HG02763 (cell line): ENCODE data around the gene KCNJ6.
"Not testable (repeated sequence)": the region's sequence is repeated elsewhere in the genome, so short reads cannot be mapped to it uniquely, and the experiment has no call there.

Experiments
- ATAC-seq: cut with Tn5 transposase; IDR thresholded peaks from one replicate; pipeline ENCODE4 v1.9.1; 2021; ENCODE audit warnings: mild to moderate bottlenecking, moderate library complexity; ENCODE audit not compliant: unreplicated experiment

The KCNJ6 gene

GRCh38 chr21:37783016-37783415 lies 133.2 kb downstream of the KCNJ6 start:
- no peak for ATAC-seq

DNA sequence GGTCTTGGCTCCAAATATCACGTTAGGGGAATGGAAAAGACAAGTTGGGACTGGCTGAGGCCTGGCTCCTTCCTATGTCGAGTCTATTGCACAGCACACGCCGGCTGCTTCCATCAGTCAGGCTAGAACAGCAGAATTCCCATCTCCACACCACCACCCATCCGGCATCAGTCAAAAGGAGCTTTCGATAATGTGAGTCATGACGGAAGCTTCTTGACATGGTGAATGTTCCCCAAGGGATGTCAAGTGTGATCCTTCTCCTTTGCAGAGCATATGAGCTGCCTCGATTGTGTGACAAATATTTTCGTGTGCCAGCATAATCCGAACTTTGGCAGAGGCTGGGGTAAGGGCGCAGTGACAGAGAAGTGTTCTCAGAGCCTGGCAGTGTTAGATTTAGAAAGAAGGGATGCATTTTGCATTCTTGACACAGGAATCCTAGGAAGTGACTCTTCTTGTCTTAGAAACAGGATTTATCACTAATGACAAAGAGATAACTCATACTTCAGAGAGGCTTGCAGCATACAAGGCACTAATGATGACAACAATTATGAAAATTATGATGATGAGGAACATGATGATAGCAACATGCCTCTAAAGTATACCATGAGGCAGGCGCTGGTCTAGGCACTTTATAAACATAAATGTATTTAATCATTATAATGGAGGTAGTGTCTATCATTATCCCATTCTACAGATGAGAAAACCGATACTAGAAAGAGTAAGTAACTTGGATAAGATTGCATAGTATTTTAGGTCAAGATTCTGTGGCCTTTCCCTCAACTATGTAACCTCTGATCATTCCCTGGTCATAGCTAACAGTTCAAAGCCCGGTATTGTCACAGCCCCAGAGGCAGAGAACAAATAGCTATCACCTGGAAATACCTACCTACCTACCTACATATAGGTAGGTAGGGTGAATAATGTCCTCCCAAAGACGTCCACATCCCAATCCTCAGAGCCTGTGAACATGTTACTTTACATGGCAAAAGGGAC lies 135.0 kb downstream of the KCNJ6 start:
- no peak for ATAC-seq

GRCh38 chr21:37771181-37771580 lies 145.1 kb downstream of the KCNJ6 start:
- no peak for ATAC-seq

- no peak for ATAC-seq
Observed at GRCh38 chr21:37770461-37770860, 145.8 kb downstream of the KCNJ6 start.

DNA sequence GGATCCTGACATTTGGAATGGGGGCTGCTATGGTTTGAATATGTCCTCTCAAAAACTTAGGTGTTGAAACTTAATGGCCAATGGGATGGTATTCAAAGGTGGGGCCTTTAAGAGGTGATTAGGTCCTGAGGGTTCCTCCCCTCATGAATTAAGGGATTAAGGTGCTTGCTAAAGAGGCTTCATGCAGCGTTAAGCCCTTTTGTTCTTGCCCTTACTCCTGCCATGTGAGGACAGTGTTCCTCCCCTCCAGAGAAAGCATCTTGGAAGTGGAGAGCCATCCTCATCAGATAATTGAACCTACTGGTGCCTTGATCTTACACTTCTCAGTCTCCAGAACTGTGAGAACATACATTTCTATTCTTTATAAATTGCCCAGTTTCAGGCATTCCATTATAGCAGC lies 146.6 kb downstream of the KCNJ6 start:
- ATAC-seq: no peak

DNA sequence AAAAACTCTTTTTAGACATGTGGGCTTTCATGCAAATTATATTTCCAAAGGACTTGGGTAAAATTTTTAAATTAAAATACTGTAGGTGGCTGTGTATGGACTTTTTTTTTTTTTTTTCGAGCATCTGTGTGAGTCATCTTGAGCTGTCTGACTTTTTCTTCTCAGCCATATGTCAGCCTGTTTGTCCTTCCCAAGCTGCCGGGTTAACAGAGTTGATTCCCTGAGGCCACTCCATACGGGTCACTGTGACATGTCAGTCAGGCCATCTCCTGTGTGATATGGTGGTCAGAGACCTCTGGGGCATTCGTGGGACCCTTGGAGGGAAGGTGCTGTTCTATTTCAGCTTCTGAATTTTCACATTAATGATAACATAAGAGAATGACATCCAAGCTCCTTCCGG lies 148.3 kb downstream of the KCNJ6 start:
- ATAC-seq: no peak

DNA sequence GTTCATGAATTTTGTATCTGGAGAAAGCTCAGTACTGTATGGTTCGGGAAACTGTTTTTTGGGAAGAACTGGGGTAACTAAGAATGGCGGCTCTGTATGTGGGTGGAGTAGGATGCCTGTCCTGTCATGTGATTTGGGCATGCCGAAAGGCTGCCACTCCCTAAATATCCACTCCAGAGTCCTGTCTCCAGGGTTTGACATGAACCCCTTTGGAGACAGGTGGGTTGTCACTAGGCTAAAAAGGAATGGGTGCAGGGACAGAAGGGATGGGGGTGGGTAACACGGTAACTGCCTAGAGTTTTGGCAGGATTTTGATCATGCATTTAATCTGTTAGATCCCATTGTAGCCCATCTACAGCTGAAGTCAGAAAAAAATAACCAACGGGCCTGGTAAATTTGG lies 150.1 kb downstream of the KCNJ6 start:
- no peak for ATAC-seq

DNA sequence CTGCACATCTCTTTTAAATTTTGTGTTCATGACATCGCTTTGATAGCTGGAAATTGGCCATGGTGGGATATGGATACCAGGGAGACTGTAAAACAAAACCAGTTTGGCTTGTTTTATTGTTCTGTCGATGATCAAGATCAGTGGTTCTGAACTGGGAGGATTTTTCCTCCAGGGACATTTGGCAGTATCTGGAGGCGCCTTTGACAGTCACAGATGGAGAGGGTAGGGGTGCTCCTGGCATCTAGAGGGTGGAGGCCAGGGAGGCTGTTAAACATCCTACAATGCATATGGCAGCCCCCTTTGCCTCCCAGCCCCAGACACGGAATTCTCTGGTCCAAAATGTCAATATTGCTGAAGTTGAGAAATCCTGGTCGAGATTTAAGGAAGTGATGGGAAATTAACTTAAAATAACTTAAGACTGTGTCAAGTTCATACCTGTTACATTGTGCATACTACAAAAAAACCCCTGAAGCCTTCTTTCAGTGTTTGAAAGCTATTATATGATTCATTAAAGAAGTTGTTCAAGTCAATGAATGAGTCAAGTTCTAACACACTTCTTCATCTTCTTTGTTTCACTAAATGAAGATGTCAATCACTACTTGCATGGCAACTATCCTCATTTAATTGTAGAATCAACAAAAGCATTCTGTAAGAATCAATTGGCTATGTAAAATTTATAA lies 150.9 kb downstream of the KCNJ6 start:
- ATAC-seq: no peak

DNA sequence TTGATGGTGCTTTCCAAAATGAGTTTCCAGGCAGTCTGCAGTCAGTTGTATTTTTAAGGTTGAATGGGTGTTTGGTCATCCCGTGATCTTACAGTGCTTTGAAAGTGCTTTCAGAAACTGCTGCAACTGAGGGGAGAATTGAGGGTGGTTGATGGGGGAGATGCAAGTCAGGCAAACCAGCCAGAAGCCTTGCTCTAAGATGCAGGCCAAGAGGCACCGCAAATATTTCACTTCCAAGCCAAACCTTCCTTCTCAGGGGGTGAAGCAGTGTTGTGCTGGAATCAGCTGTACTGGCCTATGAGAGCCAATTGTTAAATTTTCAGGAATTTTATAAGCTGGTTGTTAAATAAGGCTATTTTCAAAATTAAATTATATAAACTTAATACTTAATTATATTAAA lies 151.6 kb downstream of the KCNJ6 start:
- no peak for ATAC-seq

GRCh38 chr21:37763298-37763697 lies 153.0 kb downstream of the KCNJ6 start:
- no peak for ATAC-seq

DNA sequence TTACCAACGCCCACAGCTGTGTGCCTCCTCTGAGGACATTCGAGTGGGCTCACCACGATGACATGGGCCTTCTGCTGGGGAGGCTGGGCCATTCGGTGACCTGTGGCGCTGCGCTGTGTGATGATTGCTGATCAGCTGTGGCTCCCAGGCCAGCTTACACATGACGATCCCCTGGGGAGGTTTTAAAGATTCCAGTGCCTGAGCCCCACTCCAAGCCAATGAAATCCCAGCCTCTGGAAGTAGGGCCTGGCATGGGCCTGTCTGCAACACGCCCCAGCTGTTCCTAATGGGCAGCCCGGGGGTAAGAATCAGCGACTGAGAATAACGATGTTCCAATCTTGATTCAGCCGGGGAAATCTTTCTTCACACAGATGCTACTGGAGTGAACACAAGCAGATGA lies 153.7 kb downstream of the KCNJ6 start:
- ATAC-seq: no peak

DNA sequence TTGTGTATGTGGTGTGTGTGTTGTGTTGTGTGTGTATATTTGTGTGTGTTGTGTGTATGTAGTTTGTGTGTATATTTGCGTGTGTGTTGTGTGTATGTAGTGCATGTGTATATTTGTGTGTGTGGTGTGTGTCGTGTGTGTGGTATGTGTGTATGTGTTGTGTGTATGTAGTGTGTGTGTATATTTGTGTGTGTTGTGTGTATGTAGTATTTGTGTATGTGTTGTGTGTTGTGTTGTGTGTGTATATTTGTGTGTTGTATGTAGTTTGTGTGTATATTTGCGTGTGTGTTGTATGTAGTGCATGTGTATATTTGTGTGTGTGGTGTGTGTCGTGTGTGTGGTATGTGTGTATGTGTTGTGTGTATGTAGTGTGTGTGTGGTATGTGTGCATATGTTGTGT lies 154.9 kb downstream of the KCNJ6 start:
- not testable (repeated sequence) for ATAC-seq

DNA sequence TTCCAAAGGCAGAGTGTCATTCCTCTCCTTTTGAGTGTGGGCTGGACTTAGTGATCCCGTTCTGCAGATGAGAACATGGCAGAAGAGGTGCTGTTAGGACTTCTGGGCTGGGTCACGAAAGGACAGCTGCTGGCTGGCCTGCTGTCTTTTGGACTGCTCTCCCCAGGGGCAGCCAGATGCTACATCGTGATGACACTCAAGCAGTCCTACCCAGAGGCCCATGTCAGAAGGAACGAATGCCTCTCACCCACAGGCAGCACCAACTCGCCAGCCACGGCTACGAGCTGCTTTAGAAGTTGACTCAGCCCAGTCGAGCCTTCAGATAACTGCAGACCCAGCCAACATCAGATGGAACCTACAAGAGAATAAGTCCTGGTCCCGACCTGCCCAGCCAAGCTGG lies 156.5 kb downstream of the KCNJ6 start:
- no peak for ATAC-seq

GRCh38 chr21:37758982-37759381 lies 157.3 kb downstream of the KCNJ6 start:
- ATAC-seq: no peak

DNA sequence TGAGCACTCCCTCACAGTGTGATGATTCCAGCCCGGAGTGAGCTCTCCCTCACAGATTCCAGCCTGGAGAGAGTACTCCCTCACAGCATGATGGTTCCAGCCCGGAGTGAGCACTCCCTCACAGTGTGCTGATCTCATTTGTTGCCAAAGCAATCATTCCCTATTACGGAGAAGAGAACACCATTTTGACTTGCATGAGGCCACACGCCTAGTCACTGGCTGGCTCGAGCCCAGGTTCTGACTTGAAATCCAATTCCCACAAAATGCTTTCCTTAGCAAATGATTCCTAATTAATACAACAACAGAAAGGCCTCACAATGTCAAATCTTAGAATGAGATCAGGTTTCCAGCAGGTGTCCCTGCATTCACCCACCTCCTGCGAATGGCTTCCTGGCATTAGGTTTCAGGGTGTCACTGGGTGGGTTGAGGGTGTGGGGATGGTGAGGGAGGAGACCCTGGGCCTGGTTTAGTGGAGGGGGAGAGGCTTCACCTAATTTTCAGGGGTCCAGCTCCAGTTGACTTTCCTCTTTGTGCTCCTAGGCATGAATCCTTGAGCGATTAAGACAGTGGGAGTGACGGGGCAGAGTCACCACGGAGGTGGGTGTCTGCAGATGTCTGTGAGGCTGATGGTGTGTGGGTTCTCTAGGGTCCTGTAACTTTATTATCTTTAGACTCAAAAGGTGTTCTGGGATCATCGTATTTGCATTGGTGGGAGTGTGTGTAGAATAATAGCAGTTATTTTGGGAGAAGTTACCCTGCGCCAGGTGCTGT lies 158.5 kb downstream of the KCNJ6 start:
- ATAC-seq: no peak

- ATAC-seq: no peak
Observed at GRCh38 chr21:37753122-37753599, 163.1 kb downstream of the KCNJ6 start.

GRCh38 chr21:37751268-37751975 lies 164.8 kb downstream of the KCNJ6 start:
- no peak for ATAC-seq

DNA sequence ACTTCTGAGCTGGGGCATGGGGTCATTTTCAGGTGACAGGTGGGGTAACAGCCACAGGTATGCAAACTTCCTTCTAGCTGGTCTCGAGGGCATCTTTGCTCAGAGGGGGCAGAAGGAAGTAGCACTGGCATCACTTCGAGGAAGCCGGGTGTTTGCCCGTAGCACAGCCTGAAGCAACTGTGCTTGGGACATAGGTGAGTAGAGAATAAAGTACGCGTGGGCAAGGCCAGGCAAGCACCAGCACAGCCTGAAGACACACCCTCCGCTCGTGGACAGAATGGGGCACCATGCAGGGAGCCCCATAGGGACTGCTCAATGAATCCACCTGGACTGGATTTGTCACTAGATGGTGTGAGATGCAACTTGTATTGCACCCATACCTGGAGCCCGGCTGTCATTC lies 167.1 kb downstream of the KCNJ6 start:
- no peak for ATAC-seq

GRCh38 chr21:37748351-37748750 lies 167.9 kb downstream of the KCNJ6 start:
- ATAC-seq: no peak

GRCh38 chr21:37746849-37747248 lies 169.4 kb downstream of the KCNJ6 start:
- ATAC-seq: no peak

DNA sequence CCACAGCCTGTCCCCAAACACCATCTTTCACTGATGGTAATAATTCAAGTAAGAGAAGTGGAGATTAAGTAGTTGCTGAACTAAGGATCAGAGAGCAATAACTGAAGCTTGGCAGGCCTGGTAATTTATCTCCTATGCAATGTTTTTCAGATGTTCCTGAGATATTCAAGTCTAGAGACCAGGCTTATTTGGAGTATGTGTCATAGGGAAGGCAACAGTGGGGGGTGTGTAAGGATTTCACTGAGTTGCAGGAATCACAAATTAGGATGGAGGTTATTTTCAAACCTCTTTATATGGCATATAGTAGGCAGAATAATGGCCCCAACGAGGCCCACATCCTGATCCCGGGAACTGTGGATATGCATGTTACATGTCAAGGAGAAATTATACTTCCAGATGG lies 171.7 kb downstream of the KCNJ6 start:
- no peak for ATAC-seq
